ENCODE measurements around the gene CSNK1A1.

The CSNK1A1 gene

DNA sequence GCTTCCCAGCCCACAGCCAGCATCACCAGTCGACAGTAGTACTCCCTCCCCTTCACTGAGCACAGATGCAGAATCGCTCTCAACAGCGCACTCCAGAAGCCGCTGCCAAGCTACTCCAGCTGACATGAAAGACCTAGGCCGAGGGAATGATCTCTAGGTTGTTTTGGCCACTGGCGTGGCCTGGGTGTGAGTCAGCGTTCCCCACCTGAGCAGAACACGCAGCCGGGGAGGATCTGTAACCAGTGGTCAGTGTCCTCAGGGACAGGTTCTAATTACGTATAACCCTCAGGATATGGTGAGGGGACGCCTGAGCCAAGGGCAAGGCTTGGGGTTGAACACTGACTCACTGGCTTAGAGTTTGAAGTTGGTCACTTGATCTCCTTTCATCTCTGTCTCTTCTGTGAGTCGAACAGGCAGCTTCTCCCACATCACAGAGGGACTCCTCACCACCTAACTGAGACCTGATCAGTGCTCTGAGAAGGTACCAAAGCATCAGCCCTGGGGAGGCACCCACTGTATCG is 95.3 kb downstream of the CSNK1A1 start:
- TF ChIP-seq, protein P1, sequence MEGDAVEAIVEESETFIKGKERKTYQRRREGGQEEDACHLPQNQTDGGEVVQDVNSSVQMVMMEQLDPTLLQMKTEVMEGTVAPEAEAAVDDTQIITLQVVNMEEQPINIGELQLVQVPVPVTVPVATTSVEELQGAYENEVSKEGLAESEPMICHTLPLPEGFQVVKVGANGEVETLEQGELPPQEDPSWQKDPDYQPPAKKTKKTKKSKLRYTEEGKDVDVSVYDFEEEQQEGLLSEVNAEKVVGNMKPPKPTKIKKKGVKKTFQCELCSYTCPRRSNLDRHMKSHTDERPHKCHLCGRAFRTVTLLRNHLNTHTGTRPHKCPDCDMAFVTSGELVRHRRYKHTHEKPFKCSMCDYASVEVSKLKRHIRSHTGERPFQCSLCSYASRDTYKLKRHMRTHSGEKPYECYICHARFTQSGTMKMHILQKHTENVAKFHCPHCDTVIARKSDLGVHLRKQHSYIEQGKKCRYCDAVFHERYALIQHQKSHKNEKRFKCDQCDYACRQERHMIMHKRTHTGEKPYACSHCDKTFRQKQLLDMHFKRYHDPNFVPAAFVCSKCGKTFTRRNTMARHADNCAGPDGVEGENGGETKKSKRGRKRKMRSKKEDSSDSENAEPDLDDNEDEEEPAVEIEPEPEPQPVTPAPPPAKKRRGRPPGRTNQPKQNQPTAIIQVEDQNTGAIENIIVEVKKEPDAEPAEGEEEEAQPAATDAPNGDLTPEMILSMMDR (IDR thresholded peaks at IDR 0.05; ENCODE audit: borderline replicate concordance, control extremely low read depth, extremely low read depth, insufficient read depth, missing control alignments) = no peak
- DNase-seq (ENCODE audit: low spot score) = no peak
- in situ Hi-C loops (cut with MboI; ENCODE audit: low sequenced_read_pairs, unreplicated experiment) = loop anchor here (10.0 kb wide), 1 partner anchor 109 kb away; no protein-coding TSS in a partner anchor

DNA sequence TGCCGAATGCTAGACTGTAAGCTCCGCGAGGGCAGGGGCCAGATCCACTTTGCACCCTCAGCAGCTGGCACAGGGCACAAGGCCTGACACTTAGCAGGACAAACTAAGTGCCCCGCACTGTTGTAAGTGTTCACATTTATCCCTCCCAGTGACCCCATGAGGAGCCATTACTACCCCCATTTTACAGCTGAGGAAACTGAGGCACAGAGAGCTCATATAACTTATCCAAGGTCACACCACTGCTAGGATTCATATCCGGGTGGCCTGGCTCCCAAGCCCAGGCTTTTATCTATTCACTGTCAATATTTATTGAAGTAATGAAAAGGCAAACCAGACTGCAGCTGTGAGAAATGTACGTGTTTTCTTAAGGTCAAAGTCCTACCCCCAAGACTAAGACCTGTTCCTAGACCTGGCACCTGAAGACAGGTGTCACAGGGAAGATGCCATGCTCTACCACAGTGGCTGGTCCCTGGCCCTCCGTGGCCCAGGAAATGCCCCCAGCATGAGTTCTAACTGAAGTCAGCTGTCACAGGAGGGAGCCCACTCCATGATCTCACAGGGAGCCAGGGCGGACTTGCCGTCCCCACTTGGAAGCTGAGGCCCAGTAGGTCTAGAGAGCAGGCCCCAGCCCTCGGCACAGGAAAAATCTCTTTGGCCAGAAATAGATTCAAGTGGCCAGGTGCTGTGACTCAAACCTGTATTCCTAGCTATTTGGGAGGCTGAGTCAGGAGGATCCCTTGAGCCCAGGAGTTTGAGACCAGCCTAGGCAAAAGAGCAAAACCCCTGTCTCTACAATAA is 97.4 kb downstream of the CSNK1A1 start:
- in situ Hi-C loops (cut with MboI; ENCODE audit: low sequenced_read_pairs, unreplicated experiment) = loop anchor here (10.0 kb wide), 1 partner anchor 111 kb away; no protein-coding TSS in a partner anchor
- DNase-seq (ENCODE audit: low spot score) = no peak
- TF ChIP-seq, protein P1 (IDR thresholded peaks at IDR 0.05; ENCODE audit: borderline replicate concordance, control extremely low read depth, extremely low read depth, insufficient read depth, missing control alignments) = no peak

DNA sequence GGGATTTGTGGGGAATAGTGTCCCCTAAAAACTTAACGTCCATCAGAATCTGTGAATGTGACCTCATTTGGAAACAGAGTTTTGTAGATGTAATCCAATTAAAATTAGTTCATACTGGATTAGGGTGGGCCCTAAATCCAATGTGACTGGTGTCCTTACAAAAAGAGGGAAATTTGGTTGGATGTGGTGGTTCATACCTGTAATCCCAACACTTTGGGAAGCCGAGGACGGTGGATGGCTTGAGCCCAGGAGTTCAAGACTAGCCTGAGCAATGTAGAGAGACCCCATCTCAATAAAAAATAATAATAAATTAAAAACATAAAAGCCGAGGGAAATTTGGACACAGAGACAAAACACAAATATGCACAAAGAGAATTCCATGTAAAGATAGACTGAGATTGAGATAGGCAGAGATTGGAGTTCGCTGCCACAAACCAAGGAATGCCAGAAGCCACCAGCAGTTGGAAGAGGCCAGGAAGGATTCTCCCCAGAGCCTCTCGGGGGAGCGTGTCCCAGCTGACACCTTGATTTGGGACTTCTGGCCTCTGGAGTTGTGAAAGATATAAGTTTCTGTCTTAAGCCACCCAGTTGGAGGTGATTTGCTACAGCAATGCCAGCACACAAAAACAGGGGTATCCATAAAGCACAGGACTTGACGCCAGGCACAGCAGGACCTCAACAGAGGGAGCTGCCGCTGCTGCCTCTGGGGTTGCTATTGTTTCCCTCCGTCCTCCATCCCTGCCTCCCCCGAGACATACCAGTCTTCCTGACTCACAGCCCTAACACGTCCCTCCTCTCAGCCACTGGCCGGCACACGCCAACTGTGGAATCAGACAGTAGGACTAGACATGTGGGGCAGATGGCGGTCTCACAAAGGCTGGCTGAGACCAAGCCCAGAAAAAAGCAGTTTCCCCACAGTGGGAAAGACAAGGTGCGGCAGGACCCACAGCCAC is 98.3 kb downstream of the CSNK1A1 start:
- TF ChIP-seq, protein P1 (IDR thresholded peaks at IDR 0.05; ENCODE audit: borderline replicate concordance, control extremely low read depth, extremely low read depth, insufficient read depth, missing control alignments) = no peak
- in situ Hi-C loops (cut with MboI; ENCODE audit: low sequenced_read_pairs, unreplicated experiment) = loop anchor here (10.0 kb wide), 1 partner anchor 112 kb away; no protein-coding TSS in a partner anchor
- DNase-seq (ENCODE audit: low spot score) = no peak

DNA sequence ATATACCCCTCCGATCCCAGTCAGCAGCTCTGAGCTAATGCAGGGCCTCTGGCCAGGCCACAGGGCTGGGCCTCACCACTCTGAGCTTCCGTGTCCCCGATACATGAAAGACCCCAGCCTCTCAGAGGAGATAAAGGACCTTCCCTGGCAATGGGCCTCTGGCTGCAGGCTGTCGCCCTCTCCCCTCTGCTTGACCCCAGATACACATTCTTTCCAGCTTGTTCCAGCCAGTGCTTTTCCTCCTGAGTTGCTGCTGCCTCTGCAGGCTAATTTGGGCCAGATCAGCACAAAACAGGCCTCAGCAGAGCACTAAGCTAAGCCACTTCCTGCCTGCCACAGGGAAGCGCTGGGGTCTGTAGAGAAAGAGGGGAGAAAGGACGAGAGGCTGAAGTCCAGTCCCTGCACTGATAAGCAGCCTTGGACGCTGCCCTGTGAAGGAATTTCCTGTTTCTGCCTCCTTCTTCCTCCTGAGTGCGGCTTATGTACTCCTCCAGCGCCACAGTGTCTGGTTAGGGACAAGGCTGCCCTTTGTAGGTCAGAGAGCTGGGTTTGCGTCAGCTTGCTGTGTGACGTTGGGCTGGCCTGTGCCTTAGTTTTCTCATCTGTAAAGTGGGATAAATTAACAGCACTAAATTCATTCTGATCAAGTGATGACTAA is 99.1 kb downstream of the CSNK1A1 start:
- in situ Hi-C loops (cut with MboI; ENCODE audit: low sequenced_read_pairs, unreplicated experiment) = loop anchor here (10.0 kb wide), 1 partner anchor 113 kb away; no protein-coding TSS in a partner anchor
- TF ChIP-seq, protein P1 (IDR thresholded peaks at IDR 0.05; ENCODE audit: borderline replicate concordance, control extremely low read depth, extremely low read depth, insufficient read depth, missing control alignments) = no peak
- DNase-seq (ENCODE audit: low spot score) = no peak

DNA sequence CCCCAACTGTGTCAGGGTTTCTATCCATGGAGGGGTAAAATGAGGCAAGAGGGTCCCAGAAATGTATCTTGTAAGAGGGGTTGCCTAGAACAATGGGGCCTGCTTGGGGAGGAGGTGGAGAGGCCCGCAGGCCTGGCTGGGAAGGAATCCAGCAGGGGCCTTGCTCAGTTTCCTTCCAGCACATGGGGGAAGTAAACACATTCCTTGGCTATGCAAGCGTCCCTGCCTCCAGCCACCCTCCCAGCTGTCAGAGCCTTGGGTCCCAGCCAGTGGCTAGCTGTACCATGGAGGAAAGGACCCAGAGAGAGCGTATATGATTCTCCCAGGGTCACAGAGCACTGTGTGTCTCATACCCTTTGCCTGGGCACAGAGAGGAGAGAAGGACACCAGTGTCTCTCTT is 101.0 kb downstream of the CSNK1A1 start:
- in situ Hi-C loops (cut with MboI; ENCODE audit: low sequenced_read_pairs, unreplicated experiment) = loop anchor here (10.0 kb wide), 1 partner anchor 115 kb away; no protein-coding TSS in a partner anchor
- TF ChIP-seq, protein P1 (IDR thresholded peaks at IDR 0.05; ENCODE audit: borderline replicate concordance, control extremely low read depth, extremely low read depth, insufficient read depth, missing control alignments) = no peak
- no peak for DNase-seq (ENCODE audit: low spot score)
